K562 (cell line): Measurements from ENCODE around the gene HOXB4. TPM values are rescaled to one million over a fixed set of nuclear protein-coding genes. Genes with fewer than 3 reads are reported as not detected.

Experiments used
- ARID4B ChIP-seq: sonication (generic); formaldehyde crosslinking; IDR thresholded peaks from 2 replicates; pipeline ENCODE4 v1.8.0; 2022; ENCODE audit warnings: mild to moderate bottlenecking, missing genetic modification reagents
- BHLHE40 ChIP-seq: IDR thresholded peaks from 2 replicates; pipeline ENCODE4 v1.6.1; 2011; ENCODE audit warnings: low read length, improper control_type of control experiment
- BMI1 ChIP-seq: fragments of 150-350 bp; IDR thresholded peaks from 2 replicates; pipeline ENCODE4 v1.6.1; 2014; ENCODE audit warnings: low read length
- CEBPG ChIP-seq, 3 experiments: fragments of 200-800 bp in 1 of 3; sonication (Bioruptor generic) in 1 of 3; sonication (generic) in 1 of 3; formaldehyde crosslinking in 1 of 3; IDR thresholded peaks in 2 of 3; conservative IDR thresholded peaks in 1 of 3; 2 replicates each; pipeline versions ENCODE4 v1.6.1 to v1.8.0; 2016 to 2022; ENCODE audit warnings: missing compliant biosample characterization in 2 of 3, missing genetic modification characterization in 2 of 3, mild to moderate bottlenecking in 1 of 3, missing genetic modification reagents in 1 of 3
- CREB1 ChIP-seq, 2 experiments: sonication (generic) in 1 of 2; formaldehyde crosslinking in 1 of 2; IDR thresholded peaks; 2 replicates each; pipeline versions ENCODE4 v1.6.1 to v1.8.0; 2012 to 2022; ENCODE audit warnings: inconsistent platforms in 1 of 2, mild to moderate bottlenecking in 1 of 2, missing genetic modification reagents in 1 of 2, moderate library complexity in 1 of 2
- CXXC5 ChIP-seq: fragments of 250-450 bp; sonication (Bioruptor Pico); IDR thresholded peaks from 2 replicates; pipeline ENCODE4 v1.8.0; 2022; ENCODE audit warnings: inconsistent platforms, mild to moderate bottlenecking, moderate library complexity
- E2F4 ChIP-seq: sonication (generic); formaldehyde crosslinking; IDR thresholded peaks from 2 replicates; pipeline ENCODE4 v1.8.0; 2022; ENCODE audit warnings: mild to moderate bottlenecking, low read depth, missing genetic modification reagents
- ESRRB ChIP-seq: fragments of 250-450 bp; sonication (Bioruptor Pico); IDR thresholded peaks from 2 replicates; pipeline ENCODE4 v1.5.0; 2020; ENCODE audit warnings: mild to moderate bottlenecking, moderate library complexity, borderline replicate concordance
- HIVEP1 ChIP-seq: fragments of 250-450 bp; sonication (Bioruptor Pico); IDR thresholded peaks from 2 replicates; pipeline ENCODE4 v1.4.0; 2020; ENCODE audit warnings: mild to moderate bottlenecking
- HMG20A ChIP-seq: fragments of 450-650 bp; formaldehyde crosslinking; conservative IDR thresholded peaks from 2 replicates; pipeline ENCODE4 v1.4.0; 2020; ENCODE audit warnings: mild to moderate bottlenecking, mixed read lengths
- MECOM ChIP-seq: fragments of 250-450 bp; sonication (Bioruptor Pico); IDR thresholded peaks from 2 replicates; pipeline ENCODE4 v1.8.0; 2022; ENCODE audit warnings: inconsistent platforms
- MEIS2 ChIP-seq: fragments of 450-650 bp; IDR thresholded peaks from 2 replicates; pipeline ENCODE4 v1.6.1; 2014; ENCODE audit warnings: mild to moderate bottlenecking; ENCODE audit not compliant: partially characterized antibody
- MXI1 ChIP-seq: IDR thresholded peaks from 2 replicates; pipeline ENCODE4 v1.6.1; 2011; ENCODE audit warnings: low read depth, mild to moderate bottlenecking, improper control_type of control experiment, low read length
- SMARCC2 ChIP-seq: fragments of 450-650 bp; IDR thresholded peaks from 2 replicates; pipeline ENCODE4 v1.6.1; 2017; ENCODE audit warnings: antibody characterized with exemption, moderate library complexity, mild to moderate bottlenecking, low read depth
- TEAD4 ChIP-seq, 2 experiments: sonication (generic) in 1 of 2; formaldehyde crosslinking in 1 of 2; IDR thresholded peaks; 2 replicates each; pipeline versions ENCODE4 v1.6.1 to v1.8.0; 2012 to 2022; ENCODE audit warnings: borderline replicate concordance in 1 of 2, inconsistent platforms in 1 of 2, low read length in 1 of 2, mild to moderate bottlenecking in 1 of 2, missing genetic modification reagents in 1 of 2
- XRCC4 ChIP-seq: IDR thresholded peaks from one replicate; pipeline ENCODE4 v1.6.1; 2011; ENCODE audit not compliant: insufficient read depth, insufficient read length; ENCODE audit errors: extremely low read depth
- ZBTB5 ChIP-seq: fragments of 450-650 bp; IDR thresholded peaks from 2 replicates; pipeline ENCODE4 v1.6.1; 2017; ENCODE audit warnings: antibody characterized with exemption
- ZNF444 ChIP-seq: fragments of 250-450 bp; sonication (Bioruptor Pico); IDR thresholded peaks from 2 replicates; pipeline ENCODE4 v1.4.0; 2020; ENCODE audit warnings: mild to moderate bottlenecking, moderate library complexity
- ZNF668 ChIP-seq: fragments of 250-450 bp; sonication (Bioruptor Pico); IDR thresholded peaks from 2 replicates; pipeline ENCODE4 v1.8.0; 2022; ENCODE audit warnings: mild to moderate bottlenecking, inconsistent platforms
- ZNF79 ChIP-seq: fragments of 250-450 bp; sonication (Bioruptor Pico); IDR thresholded peaks from 2 replicates; pipeline ENCODE4 v1.4.0; 2020; ENCODE audit warnings: low read depth, mild to moderate bottlenecking, moderate library complexity
- polyA plus RNA-seq, 8 experiments: library from polyadenylated mRNA; depleted of rRNA in 4 of 8; stranded (reverse) in 5 of 8; unstranded in 3 of 8; fragments of >200 nt; fragmentation: Nextera tagmentation in 2 of 8; fragmentation: Illumina TruSeq in 1 of 8; extraction: Ambion mirVana in 2 of 8; extraction: Trizol in 1 of 8; gene quantifications; 2 replicates each; pipeline versions ENCODE4 v1.2.1 to v1.2.3, GENCODE V29; 2011 to 2014; ENCODE audit warnings: inconsistent platforms in 1 of 8, missing spikeins in 1 of 8
- total RNA-seq, 7 experiments: library from RNA; depleted of rRNA in 6 of 7; stranded (reverse); fragments of >200 nt in 6 of 7; fragmentation: Illumina TruSeq in 2 of 7; extraction: Trizol in 2 of 7; gene quantifications; 2 replicates each; pipeline versions ENCODE4 v1.2.1 to v1.2.3, GENCODE V29; 2011 to 2021; ENCODE audit warnings: low replicate concordance in 1 of 7

The HOXB4 gene
- total and polyA plus RNA-seq, 9 of the 15 experiments (the other 6 are each of a cell fraction or from before 2014, with no cell fraction given): 1.6 to 34.9 (median 14.9) TPM

GRCh38 chr17:48623583-48623982, 45.4 kb upstream of the HOXB4 start (continued):
- no peak for TF ChIP-seq ZNF79 (CRISPR knock-in tag)
- no peak for TF ChIP-seq HMG20A (CRISPR knock-in tag)
- TF ChIP-seq MECOM (CRISPR knock-in tag): no peak
- 0 out of 2 replicates have a peak, but pooled peaks have one; percentile 47 for TF ChIP-seq ARID4B (CRISPR knock-in tag)
- TF ChIP-seq BMI1: no peak
- no peak for TF ChIP-seq ZNF444 (CRISPR knock-in tag)
- TF ChIP-seq CREB1 (IDR thresholded peaks at IDR 0.05): no peak
- TF ChIP-seq CREB1 (CRISPR knock-in tag; IDR thresholded peaks at IDR 0.05): no peak
- TF ChIP-seq ZNF668 (CRISPR knock-in tag): no peak
- TF ChIP-seq SMARCC2: 0 out of 2 replicates have a peak, but pooled peaks have one; percentile 16
- no peak for TF ChIP-seq ZBTB5
- TF ChIP-seq CXXC5 (CRISPR knock-in tag): peak; percentile 11; the same call in 1 of the 2 replicates
- TF ChIP-seq MEIS2: peak; percentile 48
- TF ChIP-seq HIVEP1: no peak
- TF ChIP-seq MXI1: no peak
- no peak for TF ChIP-seq XRCC4
- no peak for TF ChIP-seq ESRRB (CRISPR knock-in tag)
- no peak for TF ChIP-seq BHLHE40
- TF ChIP-seq TEAD4 (IDR thresholded peaks at IDR 0.05; ENCODE audit: low read length): 0 out of 2 replicates have a peak, but pooled peaks have one; percentile 42
- TF ChIP-seq TEAD4 (CRISPR knock-in tag; IDR thresholded peaks at IDR 0.05; ENCODE audit: borderline replicate concordance): no peak
- TF ChIP-seq E2F4: no peak
- TF ChIP-seq CEBPG (CRISPR knock-in tag; IDR thresholded peaks at IDR 0.05): peak; percentile 96
- peak in 1 of 2 experiments; percentile 46; a peak in 2 of 4 replicates for TF ChIP-seq CEBPG (tag; conservative IDR thresholded peaks at IDR 0.05 in 1 of 2, IDR thresholded peaks at IDR 0.05 in 1 of 2)
